Upper lobe of right lung (tissue), 1 donor: ENCODE data around the gene CLDN1. TPM values are rescaled to one million over a fixed set of nuclear protein-coding genes. Genes with fewer than 3 reads are reported as not detected.
"Not testable (repeated sequence)": the region's sequence is repeated elsewhere in the genome, so short reads cannot be mapped to it uniquely, and the experiment has no call there.

Source experiments
- ATAC-seq: fragments of 200-7000 bp; cut with Tn5 transposase; one replicate; pipeline ENCODE4 v1.9.1; 2020; ENCODE audit warnings: mild to moderate bottlenecking, moderate library complexity
- DNase-seq: peaks from one replicate; pipeline ENCODE4 v3.0.0-alpha.2; 2020
- H3K27ac ChIP-seq: fragments of 200-600 bp; one replicate; pipeline ENCODE4 v1.8.0; 2022
- H3K27me3 ChIP-seq: fragments of 200-600 bp; one replicate; pipeline ENCODE4 v1.8.0; 2022; ENCODE audit warnings: mild to moderate bottlenecking
- H3K36me3 ChIP-seq: fragments of 200-600 bp; one replicate; pipeline ENCODE4 v1.8.0; 2022
- H3K4me1 ChIP-seq: fragments of 200-600 bp; one replicate; pipeline ENCODE4 v1.8.0; 2022
- H3K4me3 ChIP-seq: fragments of 200-600 bp; one replicate; pipeline ENCODE4 v1.8.0; 2022; ENCODE audit warnings: mild to moderate bottlenecking
- H3K9me3 ChIP-seq: fragments of 200-600 bp; one replicate; pipeline ENCODE4 v1.8.0; 2022
- CTCF ChIP-seq: fragments of 200-600 bp; IDR thresholded peaks from one replicate; pipeline ENCODE4 v1.8.0; 2022; ENCODE audit warnings: antibody characterized with exemption
- intact Hi-C: fragments of 100-400 bp; cut with DNase I; formaldehyde crosslinking; loops from one replicate; pipeline ENCODE4 v1.11.0; 2022
- total RNA-seq: library from RNA; stranded (reverse); fragmentation: NEBNext Ultra II Directional; extraction: Animal tissue kit (Norgen Biotek cat#: 25700); gene quantifications from one replicate; pipeline ENCODE4 v1.2.1, GENCODE V29; 2021
- donor health status: DM: no; HTN: yes; CAD: no; lungs with severe emphysema.

The CLDN1 gene
- total RNA-seq, 1 donor from 2014 or later: 14.6 TPM

DNA sequence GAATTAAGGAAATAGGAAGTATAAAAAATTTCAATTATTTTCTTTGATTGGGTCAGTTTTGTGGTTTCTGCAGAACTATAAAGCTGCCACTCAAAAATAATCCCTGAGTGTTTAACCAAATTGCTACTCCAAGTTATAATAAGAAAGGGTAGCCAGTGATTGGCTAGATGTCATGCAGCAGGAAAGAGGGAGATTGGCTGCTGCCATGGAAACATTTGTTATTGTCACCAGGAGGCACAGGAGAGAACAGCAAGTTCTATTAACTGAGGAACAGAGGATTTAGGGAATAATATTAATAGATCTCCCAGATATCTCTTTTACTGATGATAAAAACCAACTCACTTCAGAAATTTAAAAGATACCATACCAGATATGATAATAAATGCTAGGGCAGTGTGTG, 42.6 kb downstream of the CLDN1 start:
- intact Hi-C loops: no loop called here
- H3K4me3 ChIP-seq: no peak overlapping the region
- no peaks in the 10 kb centered on the region for H3K9me3 ChIP-seq
- ATAC-seq: no peak
- TF ChIP-seq CTCF: no peak
- DNase-seq: no peak
- no peaks in the 10 kb centered on the region for H3K36me3 ChIP-seq
- no peak overlapping the region for H3K27ac ChIP-seq
- peaks cover 9% of the 10 kb centered on the region for H3K4me1 ChIP-seq
- H3K27me3 ChIP-seq: no peaks in the 10 kb centered on the region

DNA sequence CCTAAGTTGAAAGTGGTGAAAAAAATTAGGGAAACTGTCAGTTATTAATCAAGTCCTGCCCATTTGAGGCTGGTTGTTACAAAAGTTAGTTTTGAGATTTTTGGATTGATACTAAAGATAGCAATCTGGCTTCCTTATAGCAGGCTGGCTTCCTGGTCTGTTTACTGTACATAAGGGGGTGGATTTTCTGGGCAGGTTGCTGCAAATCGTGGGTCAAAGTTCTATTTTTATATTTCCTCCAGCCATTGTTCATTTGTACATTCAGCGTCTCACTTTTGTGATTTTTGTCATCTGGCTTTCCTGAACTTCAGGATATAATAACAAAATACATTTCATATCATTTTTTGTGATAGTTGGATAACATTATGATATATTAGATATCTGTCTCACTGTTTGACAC, 49.5 kb downstream of the CLDN1 start:
- H3K36me3 ChIP-seq: no peaks in the 10 kb centered on the region
- H3K27me3 ChIP-seq: no peaks in the 10 kb centered on the region
- no peak for TF ChIP-seq CTCF
- H3K27ac ChIP-seq: no peak overlapping the region
- H3K9me3 ChIP-seq: no peaks in the 10 kb centered on the region
- intact Hi-C loops: no loop called here
- H3K4me3 ChIP-seq: no peak overlapping the region
- ATAC-seq (no peak), DNase-seq (no peak)
- H3K4me1 ChIP-seq: no peaks in the 10 kb centered on the region

DNA sequence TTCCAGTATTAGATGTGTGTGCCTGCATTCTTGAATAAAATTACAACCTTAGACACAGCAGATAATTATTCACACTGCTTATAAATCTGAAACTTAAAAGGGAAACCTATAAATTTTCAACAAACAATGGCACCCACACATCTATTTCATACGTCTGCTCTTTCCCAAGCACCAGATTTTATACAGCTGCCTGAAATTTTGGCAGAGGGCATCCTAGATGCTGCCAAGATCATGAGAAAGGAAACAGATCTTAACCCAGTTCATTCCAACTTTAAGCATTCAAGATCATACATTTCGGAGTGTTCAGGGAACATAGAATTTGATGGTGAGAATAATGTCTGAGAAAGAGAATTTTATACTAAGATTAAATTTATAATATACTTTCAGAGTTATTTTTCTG, 53.1 kb downstream of the CLDN1 start:
- no peaks in the 10 kb centered on the region for H3K36me3 ChIP-seq
- TF ChIP-seq CTCF: no peak
- ATAC-seq: no peak
- DNase-seq: no peak
- no peaks in the 10 kb centered on the region for H3K4me1 ChIP-seq
- intact Hi-C loops: no loop called here
- no peaks in the 10 kb centered on the region for H3K9me3 ChIP-seq
- H3K27ac ChIP-seq: no peak overlapping the region
- H3K27me3 ChIP-seq: no peaks in the 10 kb centered on the region
- no peak overlapping the region for H3K4me3 ChIP-seq

GRCh38 chr3:190267464-190267863, 54.8 kb downstream of the CLDN1 start:
- ATAC-seq, intact Hi-C loops, H3K4me1 ChIP-seq, H3K4me3 ChIP-seq, H3K27me3 ChIP-seq, H3K9me3 ChIP-seq, H3K27ac ChIP-seq, H3K36me3 ChIP-seq, DNase-seq: not testable (repeated sequence)

GRCh38 chr3:190266913-190267290, 55.3 kb downstream of the CLDN1 start:
- TF ChIP-seq CTCF: no peak
- Histone ChIP-seq H3K9me3 (no peaks in the 10 kb centered on the region), H3K27ac (no peak overlapping the region), H3K4me1 (no peaks in the 10 kb centered on the region), H3K27me3 (no peaks in the 10 kb centered on the region), H3K4me3 (no peak overlapping the region), H3K36me3 (no peaks in the 10 kb centered on the region)
- intact Hi-C loops: no loop called here
- no peak for DNase-seq
- no peak for ATAC-seq

DNA sequence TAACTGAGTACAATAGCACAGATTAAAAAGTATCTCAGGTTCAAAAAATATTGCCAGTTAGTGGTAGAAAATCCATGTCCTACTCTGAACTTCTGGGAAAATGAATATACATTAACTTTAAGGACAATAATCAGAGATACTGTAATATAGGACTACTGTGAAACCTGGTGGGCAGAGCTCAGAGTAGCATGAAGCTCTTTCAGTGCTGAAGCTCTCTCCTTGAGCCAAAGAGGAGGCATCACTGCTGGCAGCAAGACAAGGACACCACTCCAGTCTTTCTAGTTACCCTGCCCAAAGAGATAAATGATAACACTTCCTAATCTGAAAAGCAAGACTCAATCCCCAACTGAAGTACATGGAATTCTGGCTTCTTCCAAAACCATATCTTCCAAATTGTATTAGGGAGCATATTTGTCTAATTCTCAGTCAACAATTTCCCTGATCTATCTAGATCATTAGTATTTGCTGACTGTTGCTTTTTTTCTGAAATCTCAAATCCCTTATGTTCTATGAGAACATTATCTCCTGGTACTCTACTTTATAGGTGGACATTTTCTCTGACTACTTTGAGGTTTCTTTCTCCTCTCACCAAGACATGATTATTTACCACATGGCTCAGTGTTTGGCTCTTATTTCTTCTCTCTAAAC, 55.9 kb downstream of the CLDN1 start:
- H3K27me3 ChIP-seq: no peaks in the 10 kb centered on the region
- DNase-seq (no peak), ATAC-seq (no peak)
- H3K4me1 ChIP-seq: no peaks in the 10 kb centered on the region
- TF ChIP-seq CTCF: no peak
- intact Hi-C loops: no loop called here
- H3K9me3 ChIP-seq: no peaks in the 10 kb centered on the region
- no peak overlapping the region for H3K4me3 ChIP-seq
- no peak overlapping the region for H3K27ac ChIP-seq
- H3K36me3 ChIP-seq: no peaks in the 10 kb centered on the region
